Smooth muscle cell of the brain vasculature (primary cell): ENCODE data around the gene ADAM33.

ENCODE experiments used
- DNase-seq: peaks from one replicate; pipeline ENCODE4 v3.0.0-alpha.2; 2012; ENCODE audit warnings: low read depth, low spot score

ADAM33 gene

GRCh38 chr20:3669710-3670367, 12.0 kb downstream of the ADAM33 start:
- no peak for DNase-seq

DNA sequence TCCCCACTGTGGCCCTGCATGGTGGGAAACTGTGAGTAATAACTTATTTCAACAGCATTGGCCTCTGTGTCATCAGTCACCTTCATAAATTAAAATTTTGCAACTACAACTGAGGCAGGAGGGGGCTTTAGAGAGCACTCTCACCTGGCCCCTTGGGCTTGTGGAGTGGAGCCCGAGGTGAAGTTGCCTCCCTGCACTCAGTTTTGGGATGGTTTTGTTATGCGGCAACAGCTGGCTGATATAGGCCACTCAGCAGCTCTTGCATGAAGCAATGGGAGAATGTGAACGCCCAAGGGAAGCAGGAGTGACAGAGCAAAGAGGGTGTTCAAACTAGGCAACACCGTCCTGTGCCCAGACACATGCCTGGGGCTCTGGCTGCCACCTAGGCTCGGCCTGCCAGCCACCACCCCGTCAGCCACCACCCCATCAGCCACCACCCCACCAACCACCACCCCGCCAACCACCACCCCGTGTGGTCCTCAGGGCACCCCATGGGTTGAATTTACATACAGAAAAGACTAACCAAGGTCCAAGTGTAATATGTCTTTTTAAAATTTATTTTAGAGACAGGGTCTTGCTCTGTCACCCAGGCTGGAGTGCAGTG, 14.3 kb downstream of the ADAM33 start:
- no peak for DNase-seq

- no peak for DNase-seq
Observed at GRCh38 chr20:3663858-3664257, 18.0 kb downstream of the ADAM33 start.

DNA sequence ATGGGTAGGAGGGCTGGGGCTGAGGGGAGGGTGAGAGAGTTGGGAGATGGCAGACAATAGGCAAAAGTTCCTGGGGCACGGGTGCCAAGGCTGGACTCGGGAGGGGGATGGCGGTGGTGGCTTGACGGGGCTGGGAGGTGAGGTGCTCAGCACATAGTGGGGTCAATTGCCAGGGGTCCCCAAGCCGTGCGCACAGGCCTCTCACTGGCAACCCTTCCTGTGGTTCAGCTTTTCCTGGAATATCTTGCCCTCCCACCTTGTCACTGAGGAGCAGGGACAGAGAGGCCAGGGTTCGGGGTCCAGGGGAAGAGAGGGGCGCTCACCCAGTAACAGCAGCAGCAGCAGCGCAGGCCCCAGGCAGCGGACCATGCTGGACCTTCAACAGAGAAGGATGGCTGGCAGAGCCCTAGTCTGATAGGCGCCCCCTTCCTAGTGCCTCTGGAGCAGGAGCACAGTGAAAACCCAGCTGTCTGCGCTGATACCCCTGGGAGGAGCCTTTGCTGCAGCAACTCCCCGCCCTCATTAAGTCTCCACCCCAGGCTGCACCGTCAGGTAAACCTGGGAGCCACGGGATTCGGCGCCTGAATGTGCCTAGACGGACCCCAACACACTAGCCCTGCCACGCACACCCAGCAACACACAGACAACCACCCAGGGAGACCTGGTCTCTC, 18.6 kb downstream of the ADAM33 start, which contains the start of gene GFRA4:
GFRA4 (minus strand) TSS at position 369 of the 671 bp plus-strand sequence; CDS start at position 369, 0 bp downstream.
- DNase-seq, result no peak

DNA sequence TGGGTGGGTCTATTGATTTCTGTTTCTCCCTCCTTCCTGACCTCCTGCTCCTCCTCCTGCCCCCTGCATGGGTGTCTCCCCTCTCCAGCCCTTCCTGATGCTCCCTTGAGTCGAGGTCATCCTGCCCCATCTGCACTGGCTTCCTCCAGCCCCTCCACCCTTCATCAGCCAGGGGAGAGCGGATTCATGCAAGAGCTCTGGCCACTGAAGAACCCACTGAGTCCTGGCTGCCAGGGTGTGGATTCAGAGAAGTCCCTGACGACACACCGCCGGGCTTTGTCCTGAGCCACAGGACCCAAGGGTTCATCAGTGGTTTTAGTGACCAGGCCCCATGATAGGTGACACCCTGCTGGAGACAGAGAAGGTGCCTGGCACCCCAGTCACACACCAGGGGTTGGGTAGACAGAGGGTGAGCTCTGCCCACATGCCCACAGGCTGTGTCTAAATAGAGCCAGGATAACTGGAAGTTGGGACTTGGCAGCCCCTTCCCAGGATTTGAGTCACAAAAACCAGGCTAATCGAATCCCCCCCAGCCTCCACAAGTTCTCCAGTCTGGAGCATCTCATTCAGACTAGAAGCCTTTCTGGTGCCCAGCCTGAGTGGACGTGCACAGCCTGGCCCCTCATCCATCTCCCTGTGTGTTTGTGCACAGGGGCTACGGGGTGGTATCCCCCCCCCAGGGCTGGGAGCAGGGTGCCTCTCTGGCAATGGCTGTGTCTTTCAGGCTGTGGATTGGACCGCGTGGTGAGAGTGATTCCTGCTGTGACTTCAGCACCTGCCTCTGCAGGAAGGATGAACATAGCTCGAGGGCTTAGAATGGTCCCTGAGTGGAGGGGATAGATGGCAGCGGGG, 19.8 kb downstream of the ADAM33 start:
- no peak for DNase-seq

- DNase-seq, result no peak
Observed at GRCh38 chr20:3661060-3661813, 20.6 kb downstream of the ADAM33 start.

GRCh38 chr20:3660262-3661059, 21.3 kb downstream of the ADAM33 start:
- DNase-seq, result no peak

- DNase-seq, result no peak
Observed at GRCh38 chr20:3659492-3660261, 22.1 kb downstream of the ADAM33 start.

- DNase-seq, result no peak
Observed at GRCh38 chr20:3658716-3659491, 22.9 kb downstream of the ADAM33 start.

DNA sequence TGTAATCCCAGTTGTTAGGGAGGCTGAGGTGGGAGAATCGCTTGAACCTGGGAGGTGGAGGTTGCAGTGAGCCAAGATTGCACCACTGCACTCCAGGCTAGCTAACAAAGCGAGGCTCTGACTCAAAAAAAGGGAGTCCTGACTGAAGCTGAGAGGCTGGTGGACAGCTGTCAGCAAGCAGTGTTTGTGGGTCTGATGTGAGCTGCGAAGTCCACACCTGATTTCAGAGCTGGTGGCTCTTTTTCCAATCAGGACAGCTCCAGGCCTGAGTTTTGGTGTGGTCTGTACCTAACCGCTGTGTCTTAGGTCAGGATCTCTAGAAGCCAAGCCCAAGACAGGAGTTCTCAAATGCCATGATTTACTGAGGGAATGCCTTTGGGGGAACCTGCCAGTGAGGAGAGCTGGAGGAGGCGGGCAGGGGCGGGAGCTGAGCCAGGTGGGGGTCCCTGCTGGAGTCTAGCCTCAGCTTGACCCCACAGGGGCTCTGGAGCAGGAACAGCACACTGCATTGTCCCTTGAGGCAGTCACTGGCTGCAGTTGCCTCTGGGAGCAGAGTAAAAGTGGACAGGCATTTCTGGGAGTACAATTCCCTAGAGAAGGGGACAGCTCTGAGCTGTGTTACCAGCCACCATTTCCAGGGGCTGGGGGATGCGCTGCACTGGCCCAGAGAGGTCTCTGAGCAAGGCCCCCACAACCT, 23.6 kb downstream of the ADAM33 start:
- DNase-seq, result no peak

- DNase-seq, result no peak
Observed at GRCh38 chr20:3655131-3655405, 26.7 kb downstream of the ADAM33 start.

DNA sequence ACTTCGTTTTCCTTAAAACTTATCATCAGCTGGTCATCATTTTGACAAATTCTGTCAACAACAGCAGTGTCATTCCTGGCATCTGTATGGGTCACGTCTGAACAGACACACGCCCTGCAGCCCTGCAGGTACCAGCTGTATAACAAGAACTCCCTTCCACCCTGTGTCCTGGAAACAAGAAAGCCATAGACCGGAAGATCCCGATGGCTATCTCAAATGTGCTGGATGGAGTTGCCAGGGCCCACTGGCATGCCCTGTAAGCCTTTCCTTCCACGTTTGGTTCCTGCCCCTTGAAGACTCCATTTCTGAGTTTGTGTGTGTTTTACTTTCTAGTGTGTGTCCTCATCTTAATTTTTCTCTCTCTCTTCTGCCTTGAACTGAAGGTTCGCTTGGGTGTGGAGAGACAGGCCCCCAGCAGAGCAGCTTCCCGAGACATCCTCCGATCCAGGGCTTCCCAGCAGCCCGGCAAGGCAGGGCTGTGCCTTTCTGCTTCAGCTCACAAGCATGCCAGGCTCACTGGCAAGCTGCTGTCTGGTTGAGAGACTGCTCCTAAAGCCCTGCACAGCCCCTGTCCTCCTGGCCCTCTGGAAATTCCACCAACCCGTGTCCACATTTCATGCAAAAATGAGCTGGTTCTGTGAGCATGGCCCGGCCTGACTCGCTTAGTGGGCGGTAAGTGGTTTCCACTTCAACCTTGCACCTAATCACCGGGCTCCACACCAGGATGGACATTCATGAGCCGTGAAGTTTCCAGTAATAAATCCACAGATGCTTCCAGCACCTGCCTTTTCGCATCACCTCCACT, 27.3 kb downstream of the ADAM33 start:
- no peak for DNase-seq

DNA sequence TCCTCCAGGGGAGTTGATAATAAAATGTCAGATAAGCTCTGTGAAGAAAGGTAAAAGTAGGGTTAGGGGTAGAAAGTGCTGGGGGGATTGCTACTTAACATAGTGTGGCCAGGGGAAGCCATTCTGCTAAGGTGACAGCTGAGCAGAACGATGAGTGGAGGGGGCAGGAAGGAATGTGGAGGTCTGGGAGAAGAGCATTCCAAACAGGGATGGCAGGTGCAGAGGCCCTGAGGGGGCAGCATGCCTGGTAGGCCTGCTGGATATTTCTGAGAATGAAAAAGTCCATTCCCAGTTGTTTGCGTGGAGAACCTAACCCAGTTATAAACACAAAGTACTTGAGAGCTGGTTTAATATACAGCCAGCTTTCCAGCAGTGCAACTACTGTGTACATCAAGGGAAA, 27.9 kb downstream of the ADAM33 start:
- no peak for DNase-seq

GRCh38 chr20:3652676-3653596, 28.9 kb downstream of the ADAM33 start:
- DNase-seq, result no peak

DNA sequence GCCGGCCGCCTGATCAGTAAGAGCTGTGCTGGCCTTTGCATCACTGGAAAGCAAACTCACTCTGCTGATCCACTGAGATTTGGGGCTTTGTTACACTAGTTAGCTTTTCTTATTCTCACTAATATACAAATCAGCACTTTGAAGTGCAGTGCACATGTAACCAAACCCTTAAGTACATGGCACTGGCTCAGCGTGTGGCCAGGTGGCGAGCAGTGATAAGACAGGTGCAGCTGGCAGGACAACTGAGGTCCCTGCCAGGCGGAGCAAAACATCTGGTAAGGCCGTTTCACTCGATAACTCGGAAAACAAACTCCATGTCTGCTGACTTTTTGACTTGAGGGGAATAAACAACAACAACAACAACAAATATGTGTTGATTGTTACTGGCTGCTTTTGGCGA, 29.6 kb downstream of the ADAM33 start:
- no peak for DNase-seq

GRCh38 chr20:3651204-3651962, 30.4 kb downstream of the ADAM33 start:
- DNase-seq, result no peak
